ENCODE results near the gene ATP10B.

GRCh38 chr5:160792281-160792680 is 59.7 kb downstream of the ATP10B start:
- TF ChIP-seq, protein P1, sequence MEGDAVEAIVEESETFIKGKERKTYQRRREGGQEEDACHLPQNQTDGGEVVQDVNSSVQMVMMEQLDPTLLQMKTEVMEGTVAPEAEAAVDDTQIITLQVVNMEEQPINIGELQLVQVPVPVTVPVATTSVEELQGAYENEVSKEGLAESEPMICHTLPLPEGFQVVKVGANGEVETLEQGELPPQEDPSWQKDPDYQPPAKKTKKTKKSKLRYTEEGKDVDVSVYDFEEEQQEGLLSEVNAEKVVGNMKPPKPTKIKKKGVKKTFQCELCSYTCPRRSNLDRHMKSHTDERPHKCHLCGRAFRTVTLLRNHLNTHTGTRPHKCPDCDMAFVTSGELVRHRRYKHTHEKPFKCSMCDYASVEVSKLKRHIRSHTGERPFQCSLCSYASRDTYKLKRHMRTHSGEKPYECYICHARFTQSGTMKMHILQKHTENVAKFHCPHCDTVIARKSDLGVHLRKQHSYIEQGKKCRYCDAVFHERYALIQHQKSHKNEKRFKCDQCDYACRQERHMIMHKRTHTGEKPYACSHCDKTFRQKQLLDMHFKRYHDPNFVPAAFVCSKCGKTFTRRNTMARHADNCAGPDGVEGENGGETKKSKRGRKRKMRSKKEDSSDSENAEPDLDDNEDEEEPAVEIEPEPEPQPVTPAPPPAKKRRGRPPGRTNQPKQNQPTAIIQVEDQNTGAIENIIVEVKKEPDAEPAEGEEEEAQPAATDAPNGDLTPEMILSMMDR (conservative IDR thresholded peaks at IDR 0.05) = no peak
- no peak for TF ChIP-seq ZFX (IDR thresholded peaks at IDR 0.05)
